ENCODE data around the gene TMEM54.

Gene TMEM54

GRCh38 chr1:32900371-32900955 lies 726 bp downstream of the TMEM54 start:
- no peak for DNase-seq
- no peaks in the 10 kb centered on the region for H3K27me3 ChIP-seq (replicated peaks)
- no peak overlapping the region for H3K27ac ChIP-seq
- no peaks in the 10 kb centered on the region for H3K36me3 ChIP-seq (replicated peaks)
- H3K4me3 ChIP-seq (ENCODE audit: low read depth, low read length) = peak overlapping the region; percentile 58
- TF ChIP-seq CTCF (IDR thresholded peaks at IDR 0.05; ENCODE audit: low read depth, low read length, missing control alignments) = no peak
- in situ Hi-C loops (cut with HindIII; ENCODE audit: low pct_ligation_motif_present, low sequenced_read_pairs) = no loop called here

GRCh38 chr1:32899586-32900296 lies 1.4 kb downstream of the TMEM54 start:
- Histone ChIP-seq H3K27me3 (replicated peaks) (no peaks in the 10 kb centered on the region), H3K27ac (no peak overlapping the region), H3K36me3 (replicated peaks) (no peaks in the 10 kb centered on the region), H3K4me3 (ENCODE audit: low read depth, low read length) (no peak overlapping the region)
- no peak for DNase-seq
- in situ Hi-C loops (cut with HindIII; ENCODE audit: low pct_ligation_motif_present, low sequenced_read_pairs) = no loop called here
- TF ChIP-seq CTCF (IDR thresholded peaks at IDR 0.05; ENCODE audit: low read depth, low read length, missing control alignments) = no peak

DNA sequence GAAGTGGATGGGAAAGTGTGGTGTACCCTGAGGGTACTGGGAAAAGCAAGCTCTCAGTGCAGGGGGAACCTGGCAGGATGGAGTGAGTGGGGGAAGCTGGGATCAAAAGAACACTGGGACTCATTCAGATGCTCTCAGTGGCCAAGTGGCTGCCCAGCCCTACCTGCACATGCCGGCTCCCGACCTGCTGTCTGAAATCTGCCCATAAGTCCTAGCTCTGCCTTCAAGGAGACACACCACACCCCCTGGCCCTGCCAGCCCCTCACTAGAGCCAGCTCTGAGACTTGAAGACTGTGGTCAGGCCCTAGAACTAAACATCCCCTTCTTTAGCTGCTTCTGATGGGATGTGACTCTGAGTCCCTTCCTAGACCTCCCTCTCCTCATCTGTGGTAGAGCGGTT lies 2.2 kb downstream of the TMEM54 start:
- H3K27me3 ChIP-seq (replicated peaks) = no peaks in the 10 kb centered on the region
- no peaks in the 10 kb centered on the region for H3K36me3 ChIP-seq (replicated peaks)
- no peak for TF ChIP-seq CTCF (IDR thresholded peaks at IDR 0.05; ENCODE audit: low read depth, low read length, missing control alignments)
- no peak for DNase-seq
- H3K27ac ChIP-seq = no peak overlapping the region
- H3K4me3 ChIP-seq (ENCODE audit: low read depth, low read length) = no peak overlapping the region
- in situ Hi-C loops (cut with HindIII; ENCODE audit: low pct_ligation_motif_present, low sequenced_read_pairs) = no loop called here

DNA sequence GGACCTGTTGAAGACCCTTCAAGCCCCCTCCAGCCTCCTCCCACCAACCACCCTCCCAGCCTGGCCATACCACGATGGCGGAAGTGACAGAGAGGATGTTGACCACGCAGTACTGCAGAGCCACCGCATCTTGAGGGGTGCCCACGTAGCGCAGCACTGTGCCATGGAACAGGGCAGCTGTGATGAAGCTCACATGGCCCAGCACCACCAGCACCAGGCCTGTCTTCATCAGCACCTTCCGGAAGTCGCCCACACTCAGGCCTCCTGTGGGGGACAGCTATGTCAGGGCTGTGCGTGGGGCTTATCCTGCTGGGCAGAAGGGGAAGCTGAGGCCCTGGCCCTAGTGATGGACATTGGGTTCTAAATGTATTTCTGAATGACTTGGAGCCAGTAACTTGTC lies 3.1 kb downstream of the TMEM54 start:
- in situ Hi-C loops (cut with HindIII; ENCODE audit: low pct_ligation_motif_present, low sequenced_read_pairs) = no loop called here
- no peaks in the 10 kb centered on the region for H3K27me3 ChIP-seq (replicated peaks)
- H3K27ac ChIP-seq = no peak overlapping the region
- no peak overlapping the region for H3K4me3 ChIP-seq (ENCODE audit: low read depth, low read length)
- no peak for TF ChIP-seq CTCF (IDR thresholded peaks at IDR 0.05; ENCODE audit: low read depth, low read length, missing control alignments)
- H3K36me3 ChIP-seq (replicated peaks) = no peaks in the 10 kb centered on the region
- DNase-seq = no peak

DNA sequence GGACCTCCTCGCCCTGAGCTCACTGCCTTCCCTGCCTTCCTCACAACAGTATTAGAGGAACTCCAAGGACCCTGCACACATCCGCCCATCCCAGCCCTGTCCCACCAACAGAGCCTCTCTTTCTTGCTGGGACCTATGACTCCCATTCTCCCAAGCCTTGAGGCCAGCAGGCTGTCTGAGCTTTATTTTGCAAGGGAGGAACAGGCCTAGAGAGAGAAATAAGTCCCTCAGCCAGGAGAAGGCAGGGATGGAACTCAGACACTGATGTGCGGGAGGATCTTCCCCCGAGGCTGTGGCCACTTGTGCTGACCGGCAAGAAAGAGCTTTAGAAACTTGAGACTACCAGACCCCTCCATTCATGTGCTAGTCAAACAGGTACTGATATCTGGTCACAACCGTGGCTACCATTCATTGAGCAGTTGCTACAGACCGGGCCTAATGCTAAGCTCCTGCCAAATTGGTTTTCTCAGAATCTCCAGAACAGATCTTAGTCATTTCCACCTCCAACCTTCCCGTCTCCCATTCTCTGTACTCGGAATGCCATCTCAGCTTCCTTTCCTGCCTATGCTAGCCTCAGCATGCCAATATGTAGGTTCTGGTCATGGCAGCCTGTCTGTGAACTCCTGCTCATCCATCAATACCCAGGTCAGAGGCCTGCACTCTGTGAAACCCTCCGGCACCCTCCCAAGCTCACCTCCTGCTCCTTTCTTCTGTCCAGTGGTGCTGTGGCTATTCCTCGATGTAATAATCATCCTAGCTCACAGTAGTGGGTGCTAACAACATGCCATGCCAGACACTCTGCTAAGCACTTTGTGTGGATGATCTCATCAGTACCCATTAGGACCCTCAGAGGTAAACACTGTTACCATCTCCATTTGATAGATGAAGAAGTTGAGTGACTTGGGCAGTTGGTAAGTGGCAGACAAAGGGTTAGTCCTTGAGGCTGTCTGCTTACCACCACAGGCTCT lies 3.8 kb downstream of the TMEM54 start:
- in situ Hi-C loops (cut with HindIII; ENCODE audit: low pct_ligation_motif_present, low sequenced_read_pairs) = no loop called here
- no peak overlapping the region for H3K27ac ChIP-seq
- no peak for DNase-seq
- no peak overlapping the region for H3K4me3 ChIP-seq (ENCODE audit: low read depth, low read length)
- TF ChIP-seq CTCF (IDR thresholded peaks at IDR 0.05; ENCODE audit: low read depth, low read length, missing control alignments) = no peak
- H3K36me3 ChIP-seq (replicated peaks) = no peaks in the 10 kb centered on the region
- H3K27me3 ChIP-seq (replicated peaks) = peaks cover 4% of the 10 kb centered on the region
